ENCODE results near the gene DERL2.

GRCh38 chr17:5424909-5425308 lies 61.1 kb downstream of the DERL2 start:
- TF ChIP-seq CTCF (IDR thresholded peaks at IDR 0.05), result no peak
- no peak for TF ChIP-seq POLR2AphosphoS5 (IDR thresholded peaks at IDR 0.05)
- TF ChIP-seq POLR2A (IDR thresholded peaks at IDR 0.05), result no peak

Measured in gastroesophageal sphincter (tissue), 3 donors.